ENCODE measurements around the gene CACNA2D4. TPM values are rescaled to one million over a fixed set of nuclear protein-coding genes. Genes with fewer than 3 reads are reported as not detected.
A peak's percentile ranks its signal among the peaks of the same experiment; 100 is the strongest.

CACNA2D4 gene
- total and polyA plus RNA-seq, 4 donors, result 0.82 to 2.8 (median 1.3) TPM

DNA sequence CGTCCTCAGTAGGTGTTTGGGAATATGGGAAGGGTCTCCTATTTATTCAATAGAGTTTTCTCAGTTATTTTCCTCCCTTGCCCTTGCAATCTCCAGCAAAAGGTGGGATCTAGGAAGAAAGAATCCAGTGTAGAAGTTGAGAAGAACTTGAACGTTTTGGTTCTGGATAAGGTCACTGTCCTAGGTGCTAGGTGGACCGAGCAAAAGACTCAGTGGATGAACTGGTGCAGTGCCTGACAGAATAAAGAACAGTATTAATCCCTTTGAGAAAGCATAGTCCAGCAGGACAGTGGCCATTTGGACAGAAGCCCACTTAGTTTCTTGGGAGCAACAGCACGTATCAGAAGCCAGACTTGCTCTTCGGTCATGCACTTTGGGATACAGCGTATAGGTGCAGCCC, 130.7 kb downstream of the CACNA2D4 start:
- Histone ChIP-seq H3K4me1 (ENCODE audit: control insufficient read depth in 4 of 4, insufficient read depth in 4 of 4, low read length in 3 of 4) (peaks cover 0 to 17% (median 5%) of the 10 kb centered on the region in 4 donors), H3K9ac (ENCODE audit: low read depth in 1 of 2, low read length in 2 of 2) (no peak overlapping the region), H3K9me3 (ENCODE audit: control insufficient read depth in 4 of 4, low read length in 3 of 4) (no peaks in the 10 kb centered on the region), H3K4me3 (ENCODE audit: low read depth in 1 of 3, low read length in 3 of 3) (no peak overlapping the region), H3K27ac (ENCODE audit: low read depth in 1 of 2, low read length in 2 of 2) (no peak overlapping the region), H3K27me3 (ENCODE audit: control insufficient read depth in 4 of 4, insufficient read depth in 4 of 4, low read length in 3 of 4) (no peaks in the 10 kb centered on the region), H3K36me3 (ENCODE audit: control insufficient read depth in 4 of 4, insufficient read depth in 3 of 4, low read depth in 1 of 4, low read length in 3 of 4) (peaks cover 2 to 27% (median 15%) of the 10 kb centered on the region in 4 donors)
- DNase-seq (ENCODE audit: low spot score), result no peak
- TF ChIP-seq FOXA1 (IDR thresholded peaks at IDR 0.05) (no peak), RAD21 (IDR thresholded peaks at IDR 0.05) (no peak), GABPA (IDR thresholded peaks at IDR 0.05 in 1 of 2, conservative IDR thresholded peaks at IDR 0.05 in 1 of 2) (no peak), NR2F2 (IDR thresholded peaks at IDR 0.05) (no peak), HNF4A (conservative IDR thresholded peaks at IDR 0.05) (no peak), HNF4G (IDR thresholded peaks at IDR 0.05) (no peak), TAF1 (conservative IDR thresholded peaks at IDR 0.05) (no peak), FOXA2 (IDR thresholded peaks at IDR 0.05) (no peak)
- TF ChIP-seq, protein P1, sequence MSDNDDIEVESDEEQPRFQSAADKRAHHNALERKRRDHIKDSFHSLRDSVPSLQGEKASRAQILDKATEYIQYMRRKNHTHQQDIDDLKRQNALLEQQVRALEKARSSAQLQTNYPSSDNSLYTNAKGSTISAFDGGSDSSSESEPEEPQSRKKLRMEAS (IDR thresholded peaks at IDR 0.05), result no peak
- TF ChIP-seq, protein P2, sequence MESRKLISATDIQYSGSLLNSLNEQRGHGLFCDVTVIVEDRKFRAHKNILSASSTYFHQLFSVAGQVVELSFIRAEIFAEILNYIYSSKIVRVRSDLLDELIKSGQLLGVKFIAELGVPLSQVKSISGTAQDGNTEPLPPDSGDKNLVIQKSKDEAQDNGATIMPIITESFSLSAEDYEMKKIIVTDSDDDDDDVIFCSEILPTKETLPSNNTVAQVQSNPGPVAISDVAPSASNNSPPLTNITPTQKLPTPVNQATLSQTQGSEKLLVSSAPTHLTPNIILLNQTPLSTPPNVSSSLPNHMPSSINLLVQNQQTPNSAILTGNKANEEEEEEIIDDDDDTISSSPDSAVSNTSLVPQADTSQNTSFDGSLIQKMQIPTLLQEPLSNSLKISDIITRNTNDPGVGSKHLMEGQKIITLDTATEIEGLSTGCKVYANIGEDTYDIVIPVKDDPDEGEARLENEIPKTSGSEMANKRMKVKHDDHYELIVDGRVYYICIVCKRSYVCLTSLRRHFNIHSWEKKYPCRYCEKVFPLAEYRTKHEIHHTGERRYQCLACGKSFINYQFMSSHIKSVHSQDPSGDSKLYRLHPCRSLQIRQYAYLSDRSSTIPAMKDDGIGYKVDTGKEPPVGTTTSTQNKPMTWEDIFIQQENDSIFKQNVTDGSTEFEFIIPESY (IDR thresholded peaks at IDR 0.05), result no peak
- TF ChIP-seq, protein P3, sequence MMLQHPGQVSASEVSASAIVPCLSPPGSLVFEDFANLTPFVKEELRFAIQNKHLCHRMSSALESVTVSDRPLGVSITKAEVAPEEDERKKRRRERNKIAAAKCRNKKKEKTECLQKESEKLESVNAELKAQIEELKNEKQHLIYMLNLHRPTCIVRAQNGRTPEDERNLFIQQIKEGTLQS (IDR thresholded peaks at IDR 0.05), result no peak
- WGBS, result 57% methylated on average over 6 of the region's 6 CpGs

DNA sequence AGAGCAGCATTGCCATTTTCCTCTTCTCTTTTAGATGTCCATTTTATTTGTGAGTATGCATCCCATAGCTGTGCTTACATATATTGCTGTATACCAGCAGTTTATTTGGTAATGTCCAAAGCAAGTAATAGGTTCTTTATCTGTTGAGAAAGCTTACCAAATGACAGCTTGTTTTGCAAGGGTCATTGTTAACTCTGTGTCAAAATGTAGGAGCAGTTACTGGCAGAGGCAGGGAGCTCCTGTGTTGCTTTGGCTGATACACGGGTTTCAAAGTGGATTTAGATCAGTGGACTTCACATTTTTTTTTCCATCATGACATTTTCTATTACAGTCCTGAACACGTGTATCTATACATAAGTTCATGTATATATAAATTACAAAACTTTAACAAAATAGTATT, 136.2 kb downstream of the CACNA2D4 start:
- H3K27ac ChIP-seq (ENCODE audit: low read depth in 1 of 2, low read length in 2 of 2), result peak overlapping the region in 1 of 2 donors; percentile 19
- WGBS, result 45% methylated on average over 2 of the region's 2 CpGs

More for the DNA sequence above, 136.2 kb downstream of the CACNA2D4 start:
- Histone ChIP-seq H3K4me1 (ENCODE audit: control insufficient read depth in 4 of 4, insufficient read depth in 4 of 4, low read length in 3 of 4) (peaks cover 0 to 12% (median 5%) of the 10 kb centered on the region in 4 donors), H3K36me3 (ENCODE audit: control insufficient read depth in 4 of 4, insufficient read depth in 3 of 4, low read depth in 1 of 4, low read length in 3 of 4) (peaks cover 0 to 34% (median 22%) of the 10 kb centered on the region in 4 donors), H3K4me3 (ENCODE audit: low read depth in 1 of 3, low read length in 3 of 3) (no peak overlapping the region), H3K27me3 (ENCODE audit: control insufficient read depth in 4 of 4, insufficient read depth in 4 of 4, low read length in 3 of 4) (no peaks in the 10 kb centered on the region), H3K9me3 (ENCODE audit: control insufficient read depth in 4 of 4, low read length in 3 of 4) (no peaks in the 10 kb centered on the region), H3K9ac (ENCODE audit: low read depth in 1 of 2, low read length in 2 of 2) (no peak overlapping the region)
- TF ChIP-seq RAD21 (IDR thresholded peaks at IDR 0.05), result peak; percentile 17 to 33
- TF ChIP-seq RXRA (IDR thresholded peaks at IDR 0.05), result peak; percentile 19 to 30
- TF ChIP-seq HNF4A (conservative IDR thresholded peaks at IDR 0.05), result peak in 1 of 2 donors; percentile 38
- TF ChIP-seq SP1 (IDR thresholded peaks at IDR 0.05), result peak; percentile 18
- no peak for TF ChIP-seq EGR1 (IDR thresholded peaks at IDR 0.05; ENCODE audit: low read depth in 2 of 2)
- TF ChIP-seq, protein P4, sequence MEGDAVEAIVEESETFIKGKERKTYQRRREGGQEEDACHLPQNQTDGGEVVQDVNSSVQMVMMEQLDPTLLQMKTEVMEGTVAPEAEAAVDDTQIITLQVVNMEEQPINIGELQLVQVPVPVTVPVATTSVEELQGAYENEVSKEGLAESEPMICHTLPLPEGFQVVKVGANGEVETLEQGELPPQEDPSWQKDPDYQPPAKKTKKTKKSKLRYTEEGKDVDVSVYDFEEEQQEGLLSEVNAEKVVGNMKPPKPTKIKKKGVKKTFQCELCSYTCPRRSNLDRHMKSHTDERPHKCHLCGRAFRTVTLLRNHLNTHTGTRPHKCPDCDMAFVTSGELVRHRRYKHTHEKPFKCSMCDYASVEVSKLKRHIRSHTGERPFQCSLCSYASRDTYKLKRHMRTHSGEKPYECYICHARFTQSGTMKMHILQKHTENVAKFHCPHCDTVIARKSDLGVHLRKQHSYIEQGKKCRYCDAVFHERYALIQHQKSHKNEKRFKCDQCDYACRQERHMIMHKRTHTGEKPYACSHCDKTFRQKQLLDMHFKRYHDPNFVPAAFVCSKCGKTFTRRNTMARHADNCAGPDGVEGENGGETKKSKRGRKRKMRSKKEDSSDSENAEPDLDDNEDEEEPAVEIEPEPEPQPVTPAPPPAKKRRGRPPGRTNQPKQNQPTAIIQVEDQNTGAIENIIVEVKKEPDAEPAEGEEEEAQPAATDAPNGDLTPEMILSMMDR (IDR thresholded peaks at IDR 0.05; ENCODE audit: low read depth, low read length, missing input control), result no peak
- TF ChIP-seq, protein P5, sequence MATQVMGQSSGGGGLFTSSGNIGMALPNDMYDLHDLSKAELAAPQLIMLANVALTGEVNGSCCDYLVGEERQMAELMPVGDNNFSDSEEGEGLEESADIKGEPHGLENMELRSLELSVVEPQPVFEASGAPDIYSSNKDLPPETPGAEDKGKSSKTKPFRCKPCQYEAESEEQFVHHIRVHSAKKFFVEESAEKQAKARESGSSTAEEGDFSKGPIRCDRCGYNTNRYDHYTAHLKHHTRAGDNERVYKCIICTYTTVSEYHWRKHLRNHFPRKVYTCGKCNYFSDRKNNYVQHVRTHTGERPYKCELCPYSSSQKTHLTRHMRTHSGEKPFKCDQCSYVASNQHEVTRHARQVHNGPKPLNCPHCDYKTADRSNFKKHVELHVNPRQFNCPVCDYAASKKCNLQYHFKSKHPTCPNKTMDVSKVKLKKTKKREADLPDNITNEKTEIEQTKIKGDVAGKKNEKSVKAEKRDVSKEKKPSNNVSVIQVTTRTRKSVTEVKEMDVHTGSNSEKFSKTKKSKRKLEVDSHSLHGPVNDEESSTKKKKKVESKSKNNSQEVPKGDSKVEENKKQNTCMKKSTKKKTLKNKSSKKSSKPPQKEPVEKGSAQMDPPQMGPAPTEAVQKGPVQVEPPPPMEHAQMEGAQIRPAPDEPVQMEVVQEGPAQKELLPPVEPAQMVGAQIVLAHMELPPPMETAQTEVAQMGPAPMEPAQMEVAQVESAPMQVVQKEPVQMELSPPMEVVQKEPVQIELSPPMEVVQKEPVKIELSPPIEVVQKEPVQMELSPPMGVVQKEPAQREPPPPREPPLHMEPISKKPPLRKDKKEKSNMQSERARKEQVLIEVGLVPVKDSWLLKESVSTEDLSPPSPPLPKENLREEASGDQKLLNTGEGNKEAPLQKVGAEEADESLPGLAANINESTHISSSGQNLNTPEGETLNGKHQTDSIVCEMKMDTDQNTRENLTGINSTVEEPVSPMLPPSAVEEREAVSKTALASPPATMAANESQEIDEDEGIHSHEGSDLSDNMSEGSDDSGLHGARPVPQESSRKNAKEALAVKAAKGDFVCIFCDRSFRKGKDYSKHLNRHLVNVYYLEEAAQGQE (IDR thresholded peaks at IDR 0.05), result no peak
- TF ChIP-seq, protein P2 (IDR thresholded peaks at IDR 0.05), result no peak
- peak; percentile 35 for TF ChIP-seq YY1 (IDR thresholded peaks at IDR 0.05)
- DNase-seq (ENCODE audit: low spot score), result no peak
